NB4 (cell line): Measurements from ENCODE around the gene OOSP4A.

ENCODE experiments used
- DNase-seq: peaks from one replicate; pipeline ENCODE4 v3.0.0; 2010; ENCODE audit warnings: low read depth
- H3K4me3 ChIP-seq: one replicate; pipeline ENCODE4 v1.5.1; 2011; ENCODE audit warnings: mild to moderate bottlenecking, low read depth, low read length, moderate library complexity
- MYC ChIP-seq: IDR thresholded peaks from 2 replicates; pipeline ENCODE4 v1.6.1; 2011; ENCODE audit warnings: low read depth, low read length
- POLR2A ChIP-seq: IDR thresholded peaks from 2 replicates; pipeline ENCODE4 v1.6.1; 2011; ENCODE audit warnings: mild to moderate bottlenecking; ENCODE audit not compliant: insufficient read length; ENCODE audit errors: extremely low read depth
- TF ChIP-seq, protein P1 (sequence below): IDR thresholded peaks from 2 replicates; pipeline ENCODE4 v1.6.1; 2011; ENCODE audit warnings: low read depth, low read length
- TF ChIP-seq, protein P2 (sequence below): IDR thresholded peaks from one replicate; pipeline ENCODE4 v1.5.1; 2012; ENCODE audit warnings: low read depth, low read length

The OOSP4A gene

DNA sequence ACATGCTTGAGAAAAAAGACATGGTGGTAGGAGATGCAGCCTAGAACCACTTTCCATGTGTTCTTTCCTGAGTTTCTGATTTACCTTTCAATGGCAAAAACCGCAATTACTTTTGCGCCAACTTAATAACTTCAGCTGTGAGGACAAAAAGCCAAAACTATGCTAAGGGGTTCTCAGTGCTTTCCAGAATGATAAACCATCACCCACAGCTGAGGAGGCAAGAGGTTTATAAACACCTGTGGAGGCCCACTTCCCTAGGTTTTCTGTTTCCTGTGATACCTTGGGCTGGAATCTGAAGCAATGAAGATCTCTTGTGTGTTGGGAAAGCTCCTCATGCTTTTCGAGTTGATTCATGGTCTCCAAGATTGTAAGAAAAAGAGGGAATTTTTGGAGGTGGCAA, at the start of gene OOSP4A:
Gene OOSP4A (plus strand): TSS at position 301 of the 400 bp plus-strand sequence. CDS start 0 bp downstream, at position 301.
- no peak within 1 kb of the TSS for H3K4me3 ChIP-seq
- TF ChIP-seq, protein P1, sequence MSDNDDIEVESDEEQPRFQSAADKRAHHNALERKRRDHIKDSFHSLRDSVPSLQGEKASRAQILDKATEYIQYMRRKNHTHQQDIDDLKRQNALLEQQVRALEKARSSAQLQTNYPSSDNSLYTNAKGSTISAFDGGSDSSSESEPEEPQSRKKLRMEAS = no peak
- TF ChIP-seq MYC (no peak), POLR2A (no peak)
- TF ChIP-seq, protein P2, sequence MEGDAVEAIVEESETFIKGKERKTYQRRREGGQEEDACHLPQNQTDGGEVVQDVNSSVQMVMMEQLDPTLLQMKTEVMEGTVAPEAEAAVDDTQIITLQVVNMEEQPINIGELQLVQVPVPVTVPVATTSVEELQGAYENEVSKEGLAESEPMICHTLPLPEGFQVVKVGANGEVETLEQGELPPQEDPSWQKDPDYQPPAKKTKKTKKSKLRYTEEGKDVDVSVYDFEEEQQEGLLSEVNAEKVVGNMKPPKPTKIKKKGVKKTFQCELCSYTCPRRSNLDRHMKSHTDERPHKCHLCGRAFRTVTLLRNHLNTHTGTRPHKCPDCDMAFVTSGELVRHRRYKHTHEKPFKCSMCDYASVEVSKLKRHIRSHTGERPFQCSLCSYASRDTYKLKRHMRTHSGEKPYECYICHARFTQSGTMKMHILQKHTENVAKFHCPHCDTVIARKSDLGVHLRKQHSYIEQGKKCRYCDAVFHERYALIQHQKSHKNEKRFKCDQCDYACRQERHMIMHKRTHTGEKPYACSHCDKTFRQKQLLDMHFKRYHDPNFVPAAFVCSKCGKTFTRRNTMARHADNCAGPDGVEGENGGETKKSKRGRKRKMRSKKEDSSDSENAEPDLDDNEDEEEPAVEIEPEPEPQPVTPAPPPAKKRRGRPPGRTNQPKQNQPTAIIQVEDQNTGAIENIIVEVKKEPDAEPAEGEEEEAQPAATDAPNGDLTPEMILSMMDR = no peak
- DNase-seq = no peak

DNA sequence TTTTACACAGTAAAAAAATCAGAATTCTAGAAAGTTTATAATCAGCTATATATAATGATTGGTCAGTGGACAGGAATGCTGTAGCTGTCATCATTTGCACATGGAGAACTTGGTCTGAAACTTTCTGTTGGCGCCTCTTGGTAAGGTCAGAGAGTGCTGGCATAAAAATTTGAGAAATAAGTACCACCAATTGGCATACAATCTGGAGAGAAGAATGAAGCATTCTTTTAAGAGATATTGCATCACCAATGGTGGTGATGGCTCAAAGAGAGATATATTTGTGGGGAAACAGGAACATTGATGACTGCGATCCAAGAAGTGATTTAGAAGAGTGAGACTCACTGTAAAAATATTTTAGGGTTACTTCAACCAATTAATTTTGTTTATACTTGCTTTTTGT, 45.4 kb upstream of the OOSP4A start:
- TF ChIP-seq, protein P2 = no peak
- TF ChIP-seq POLR2A = no peak
- TF ChIP-seq MYC = no peak
- TF ChIP-seq, protein P1 = no peak
- H3K4me3 ChIP-seq = no peak overlapping the region
- no peak for DNase-seq

DNA sequence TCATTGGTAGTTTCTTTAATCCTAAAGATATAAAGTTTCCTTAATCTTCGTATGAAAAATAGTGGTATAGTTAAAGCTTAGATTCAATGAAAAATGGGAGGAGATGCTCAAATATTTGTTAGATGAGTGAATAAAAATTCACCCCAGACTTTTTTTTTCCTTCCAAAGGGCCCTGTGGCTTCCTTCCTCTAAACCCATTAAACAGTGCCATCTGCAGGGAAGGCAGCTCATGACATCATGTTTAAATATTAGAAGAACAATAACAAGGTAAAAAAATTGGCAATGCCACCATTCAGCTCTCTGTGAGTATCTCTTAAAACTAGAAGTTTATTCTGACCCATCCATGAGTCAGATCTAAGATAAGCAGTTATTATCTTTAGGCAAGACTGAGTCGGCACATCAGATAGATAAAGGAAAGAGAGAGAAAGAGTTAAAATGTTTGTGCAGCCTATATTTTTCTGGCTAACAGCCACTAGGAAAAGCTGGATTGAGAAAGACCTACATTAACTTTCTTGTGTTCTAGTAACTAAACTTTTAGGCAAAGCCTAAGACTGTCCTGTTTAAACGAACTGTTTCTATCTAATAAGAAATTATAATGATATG, 44.7 kb upstream of the OOSP4A start:
- DNase-seq = peak; percentile 56
- H3K4me3 ChIP-seq = no peak overlapping the region
- TF ChIP-seq MYC (no peak), POLR2A (no peak)
- TF ChIP-seq, protein P2 = peak; percentile 33
- TF ChIP-seq, protein P1 = no peak

DNA sequence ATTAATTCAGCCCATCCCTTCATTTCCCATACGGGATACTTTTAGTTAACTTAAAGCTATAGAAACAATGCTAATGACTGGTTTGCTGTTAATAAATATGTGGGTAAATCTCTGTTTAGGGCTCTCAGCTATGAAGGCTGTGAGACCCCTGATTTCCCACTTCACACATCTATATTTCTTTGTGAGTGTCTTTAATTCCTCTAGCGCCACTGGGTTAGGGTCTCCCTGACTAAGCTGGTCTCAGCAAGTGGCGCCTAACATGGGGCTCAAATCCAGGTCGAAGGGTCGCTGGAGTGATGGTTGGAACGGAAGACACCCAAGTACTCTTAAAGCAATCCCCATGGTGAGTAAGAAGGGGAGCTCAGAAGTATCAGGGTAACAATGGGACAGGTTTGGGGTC, 40.0 kb upstream of the OOSP4A start:
- no peak for TF ChIP-seq POLR2A
- TF ChIP-seq MYC = no peak
- TF ChIP-seq, protein P1 = no peak
- TF ChIP-seq, protein P2 = no peak
- DNase-seq = peak; percentile 19
- H3K4me3 ChIP-seq = no peak overlapping the region

DNA sequence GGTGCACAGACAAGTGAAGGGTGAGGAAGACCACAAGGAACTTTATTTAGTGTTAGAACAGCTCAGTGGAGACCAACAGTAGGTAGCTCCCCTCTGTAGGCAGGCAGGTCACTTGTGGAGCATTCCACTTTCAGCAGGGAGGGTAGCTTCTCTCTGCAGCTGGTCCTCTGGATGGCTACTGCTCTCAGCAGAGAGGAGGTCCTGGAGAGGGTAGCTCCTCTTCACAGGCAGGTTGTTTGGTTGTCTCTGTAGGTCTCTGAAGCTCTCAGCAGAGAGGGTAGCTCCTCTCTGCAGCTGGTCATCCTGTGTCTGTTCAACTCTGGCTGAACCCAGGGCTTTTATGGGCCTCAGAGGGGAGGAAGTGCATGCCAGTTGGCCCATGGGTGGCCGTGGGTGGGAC, 32.1 kb upstream of the OOSP4A start:
- TF ChIP-seq, protein P2 = no peak
- TF ChIP-seq POLR2A (no peak), MYC (no peak)
- TF ChIP-seq, protein P1 = no peak
- no peak overlapping the region for H3K4me3 ChIP-seq
- DNase-seq = no peak

DNA sequence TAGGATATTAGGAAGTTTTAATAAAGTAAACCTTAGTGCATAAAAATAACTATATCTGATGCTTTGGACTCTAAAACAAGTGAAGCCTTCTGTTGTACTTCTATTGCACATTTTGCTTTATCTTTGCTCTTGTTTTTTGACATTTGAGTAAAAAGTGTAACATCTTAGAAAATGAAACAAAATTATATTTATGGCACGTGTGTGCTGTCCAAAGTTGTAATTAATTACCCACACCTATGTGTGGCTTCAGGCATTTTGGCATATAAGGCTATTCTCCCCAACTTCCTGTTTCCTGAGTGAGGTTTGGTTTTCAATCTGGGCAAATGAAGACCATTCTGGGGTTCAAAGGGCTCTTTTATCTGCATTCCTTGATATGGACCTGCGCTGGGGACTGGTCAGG, 25.7 kb upstream of the OOSP4A start, which contains the start of gene OOSP1:
Gene OOSP1 (plus strand): TSS at position 301 of the 400 bp plus-strand sequence. CDS start 23 bp downstream, at position 324.
- TF ChIP-seq MYC = no peak
- no peak for TF ChIP-seq POLR2A
- TF ChIP-seq, protein P2 = no peak
- TF ChIP-seq, protein P1 = no peak
- no peak for DNase-seq
- H3K4me3 ChIP-seq = no peak within 1 kb of the TSS
